ENCODE data around the gene TMEM11.
"Not testable (repeated sequence)": the region's sequence is repeated elsewhere in the genome, so short reads cannot be mapped to it uniquely, and the experiment has no call there.

Gene TMEM11

DNA sequence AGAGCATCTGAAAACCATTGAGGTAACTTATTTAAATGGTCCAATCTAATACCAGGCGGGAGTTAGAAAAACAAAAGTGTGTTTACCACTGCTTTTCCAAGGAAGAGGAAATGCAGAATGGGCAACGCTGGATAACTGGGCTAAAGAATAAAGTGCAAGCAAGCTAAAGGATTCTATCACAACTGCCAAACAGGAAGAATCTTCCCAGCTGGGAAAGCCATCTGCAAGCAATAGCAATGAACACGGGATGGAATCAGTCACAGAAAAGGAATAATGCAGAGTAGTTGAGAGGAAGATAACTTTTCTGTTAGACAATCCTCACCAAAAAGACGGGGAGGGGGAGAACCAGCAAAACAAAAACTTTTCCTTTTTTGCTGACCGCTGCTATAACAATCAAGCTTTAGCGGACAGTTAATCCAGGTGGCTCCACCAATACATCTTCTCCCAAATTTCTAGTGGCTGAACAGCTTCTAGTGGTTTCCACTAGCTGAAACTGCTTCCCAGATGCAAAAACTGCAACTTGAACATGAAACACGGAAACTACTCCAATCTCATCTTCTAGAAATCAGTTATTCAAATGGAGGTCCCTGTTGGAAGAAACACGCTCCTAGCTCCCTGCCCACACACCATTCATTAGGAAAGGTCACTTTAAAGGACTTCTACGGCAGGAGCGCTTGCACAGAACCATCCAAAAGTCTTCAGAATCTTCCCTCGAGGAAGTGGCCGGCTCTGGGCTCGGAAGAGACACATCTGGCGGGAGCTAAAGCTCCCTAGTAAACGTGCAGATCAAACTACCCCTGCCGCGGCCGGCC, 929 bp downstream of the TMEM11 start:
- no peak for DNase-seq (ENCODE audit: low read depth in 2 of 2)

DNA sequence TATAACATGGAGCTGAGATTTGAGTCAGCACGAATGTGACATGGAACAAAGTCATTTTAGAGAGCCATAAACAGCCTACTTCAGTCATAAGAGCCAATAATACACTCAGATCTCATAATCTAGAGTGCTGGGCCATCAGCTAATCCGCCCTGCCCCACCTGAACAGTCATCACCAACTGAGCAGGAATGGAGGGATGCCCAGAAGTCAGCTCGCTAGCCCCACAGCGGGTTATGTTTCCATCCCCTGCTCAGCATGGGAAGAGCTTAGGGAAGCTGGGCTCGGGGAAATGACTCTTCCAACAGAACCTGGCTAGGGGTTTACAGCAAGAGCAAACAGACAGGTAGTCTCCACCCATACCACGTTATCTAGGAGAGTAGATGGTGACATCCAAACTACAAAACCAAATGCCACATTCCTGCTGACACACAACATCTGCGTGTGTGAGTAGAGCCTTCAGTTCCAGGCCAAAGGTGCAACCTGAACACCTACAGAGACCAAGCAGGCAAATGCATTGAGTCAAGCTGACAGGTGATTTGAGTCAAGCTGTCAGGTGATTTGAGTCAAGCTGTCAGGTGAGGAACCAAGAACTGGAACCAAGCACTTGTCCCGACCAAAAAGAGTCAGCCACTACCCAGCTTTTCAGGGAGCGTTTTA, 2.0 kb downstream of the TMEM11 start:
- no peak for DNase-seq (ENCODE audit: low read depth in 2 of 2)

DNA sequence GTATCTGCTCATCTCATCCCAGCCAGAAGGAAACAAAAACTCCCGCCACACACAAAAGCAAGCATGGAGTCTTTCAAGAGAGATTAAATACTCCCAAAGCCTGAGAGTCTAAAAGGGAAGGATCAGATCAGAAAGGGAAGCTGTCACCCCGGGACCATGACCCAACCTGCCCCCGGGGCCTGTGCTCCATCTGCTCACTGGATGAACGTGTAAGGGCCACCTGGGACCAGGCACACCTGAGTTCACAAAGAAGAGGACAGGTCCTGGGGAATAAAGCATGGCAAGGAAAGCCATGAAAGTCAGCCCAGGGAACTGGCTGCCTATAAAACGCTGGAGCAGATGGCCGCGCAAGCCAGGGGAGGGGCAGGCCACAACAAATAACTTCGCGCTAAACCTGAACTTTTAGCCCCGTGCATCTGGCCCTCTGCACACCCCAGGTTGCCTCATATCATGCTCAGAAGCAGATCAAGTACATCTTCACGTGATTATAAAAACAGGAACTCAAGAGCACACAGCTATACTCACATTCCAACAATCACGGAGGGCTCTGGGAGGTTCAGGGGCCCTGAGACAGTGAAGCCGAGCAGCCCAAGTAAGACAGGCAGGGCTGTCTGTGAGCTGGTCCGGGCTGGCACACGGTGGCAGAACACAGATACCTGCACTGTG, 3.4 kb downstream of the TMEM11 start:
- DNase-seq (ENCODE audit: low read depth in 2 of 2): no peak

DNA sequence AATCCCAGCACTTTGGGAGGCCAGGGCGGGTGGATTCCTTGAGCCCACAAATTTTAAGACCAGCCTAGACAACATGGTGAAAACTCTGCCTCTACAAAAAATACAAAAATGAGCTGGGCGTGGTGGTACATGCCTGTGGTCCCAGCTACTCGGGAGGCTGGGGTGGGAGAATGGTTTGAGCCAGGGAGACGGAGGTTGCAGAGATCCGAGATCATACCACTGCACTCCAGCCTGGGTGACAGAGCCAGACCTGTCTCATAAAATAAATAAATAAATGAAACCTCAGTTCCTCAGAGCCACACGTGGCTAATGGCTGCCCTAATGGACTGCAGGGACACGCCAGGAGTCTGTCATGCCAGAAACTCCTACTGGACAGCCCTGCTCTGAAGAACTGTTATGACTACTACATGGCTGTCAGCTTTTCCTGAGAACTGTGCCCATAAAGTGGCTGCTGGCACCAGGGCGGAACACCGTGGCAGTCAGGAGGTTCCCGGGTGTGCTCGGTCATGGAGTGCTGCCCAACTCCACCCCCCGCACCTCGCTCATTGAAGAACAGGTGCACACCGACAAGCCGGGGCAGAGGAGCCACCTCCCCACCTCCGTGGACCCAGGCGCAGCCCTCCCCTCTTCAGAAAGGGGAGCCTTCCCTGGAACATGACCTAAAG, 4.3 kb downstream of the TMEM11 start:
- DNase-seq (ENCODE audit: low read depth in 2 of 2): no peak

DNA sequence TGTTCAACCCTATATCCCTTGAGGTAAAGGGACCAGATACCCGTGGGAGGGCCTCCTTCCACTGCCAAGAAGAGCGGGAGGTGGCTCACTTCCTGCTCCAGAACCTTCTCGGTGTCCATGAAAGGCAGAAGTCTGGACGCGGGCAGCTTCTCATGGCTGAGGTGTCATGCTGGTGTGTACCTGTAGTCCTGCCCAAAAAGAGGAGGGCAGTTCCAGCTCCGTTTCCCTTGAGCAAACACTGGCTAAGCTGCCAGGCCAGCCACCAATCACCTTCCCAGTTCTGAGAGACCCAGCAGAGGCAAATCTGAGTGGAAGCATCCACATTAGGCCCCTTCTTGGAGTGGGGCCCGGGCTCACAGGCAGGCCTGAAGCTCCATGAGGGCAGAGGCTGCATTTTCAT, 5.6 kb downstream of the TMEM11 start:
- DNase-seq (ENCODE audit: low read depth in 2 of 2): no peak

DNA sequence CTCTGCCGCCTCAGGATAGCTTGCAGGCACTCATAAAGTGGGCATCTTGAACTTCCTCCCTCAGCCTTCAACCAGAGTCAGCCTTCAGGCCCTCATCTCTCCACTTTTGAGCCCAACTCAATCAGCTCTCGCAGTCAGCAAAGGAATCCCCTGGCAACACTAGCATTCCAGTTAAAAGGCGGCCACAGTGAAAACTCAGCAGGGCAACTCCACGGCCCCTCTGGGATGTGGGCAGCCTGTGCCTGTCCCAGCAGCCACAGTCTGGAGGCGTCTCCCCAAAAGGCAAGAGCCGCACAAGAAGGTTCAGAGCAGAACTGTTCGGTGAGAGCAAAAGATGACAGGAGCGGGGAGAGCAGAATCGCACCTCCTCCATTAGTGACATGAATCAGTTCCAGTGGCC, 9.0 kb downstream of the TMEM11 start:
- no peak for DNase-seq (ENCODE audit: low read depth in 2 of 2)

DNA sequence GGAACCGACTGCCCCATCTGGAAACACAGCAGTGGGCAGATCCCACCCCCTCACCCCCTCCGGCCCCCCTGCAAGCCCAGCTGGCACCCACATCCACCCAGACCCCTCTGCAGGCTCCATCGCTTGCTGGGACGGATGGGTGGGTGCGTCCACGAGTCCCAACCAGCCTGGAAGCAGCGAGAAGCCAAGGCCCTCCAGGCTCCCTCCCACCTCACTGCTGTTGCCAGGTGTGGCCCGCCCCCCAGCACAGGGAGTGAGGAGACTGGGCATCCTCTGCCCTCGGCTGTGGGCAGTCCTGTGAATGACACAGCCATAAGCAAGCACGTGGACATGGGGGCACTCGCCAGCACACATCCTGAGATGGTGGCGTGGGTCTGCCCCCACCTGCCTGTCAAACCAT, 11.4 kb downstream of the TMEM11 start:
- no peak for DNase-seq (ENCODE audit: low read depth in 2 of 2)

DNA sequence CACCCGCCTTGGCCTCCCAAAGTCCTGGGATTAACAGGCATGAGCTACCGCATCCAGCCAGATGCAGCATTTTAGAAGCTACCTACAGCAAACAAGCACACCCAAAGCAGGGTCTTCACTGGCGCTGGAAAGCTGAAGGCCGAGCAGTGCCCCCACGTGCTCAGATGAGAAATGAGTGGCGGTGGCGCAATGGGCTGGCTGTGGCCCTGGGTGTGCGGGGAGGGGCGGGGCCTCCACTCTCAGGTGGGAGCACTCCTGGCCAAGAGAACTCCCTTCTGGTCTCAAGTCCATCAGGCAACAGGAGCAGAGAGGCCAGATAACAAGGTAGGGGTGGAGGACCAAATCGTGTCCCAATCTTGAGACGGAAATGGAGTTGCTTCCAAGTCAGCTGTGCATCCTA, 12.1 kb downstream of the TMEM11 start:
- DNase-seq (ENCODE audit: low read depth in 2 of 2): no peak

DNA sequence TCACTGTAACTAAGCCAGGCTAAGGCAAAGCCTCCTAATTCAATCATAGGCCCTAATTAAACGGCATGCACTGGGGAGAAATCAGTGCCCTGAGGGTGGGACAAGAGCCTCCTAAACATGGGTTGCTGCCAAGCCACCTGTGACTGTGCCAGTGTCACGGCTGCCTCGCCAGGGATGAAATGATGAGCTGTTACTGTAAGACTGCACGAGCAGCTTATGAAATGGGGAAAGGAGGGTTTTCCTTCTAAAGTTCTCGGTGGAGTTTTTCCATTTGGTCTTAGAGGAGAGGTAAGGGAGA, 12.7 kb downstream of the TMEM11 start:
- DNase-seq (ENCODE audit: low read depth in 2 of 2): no peak

DNA sequence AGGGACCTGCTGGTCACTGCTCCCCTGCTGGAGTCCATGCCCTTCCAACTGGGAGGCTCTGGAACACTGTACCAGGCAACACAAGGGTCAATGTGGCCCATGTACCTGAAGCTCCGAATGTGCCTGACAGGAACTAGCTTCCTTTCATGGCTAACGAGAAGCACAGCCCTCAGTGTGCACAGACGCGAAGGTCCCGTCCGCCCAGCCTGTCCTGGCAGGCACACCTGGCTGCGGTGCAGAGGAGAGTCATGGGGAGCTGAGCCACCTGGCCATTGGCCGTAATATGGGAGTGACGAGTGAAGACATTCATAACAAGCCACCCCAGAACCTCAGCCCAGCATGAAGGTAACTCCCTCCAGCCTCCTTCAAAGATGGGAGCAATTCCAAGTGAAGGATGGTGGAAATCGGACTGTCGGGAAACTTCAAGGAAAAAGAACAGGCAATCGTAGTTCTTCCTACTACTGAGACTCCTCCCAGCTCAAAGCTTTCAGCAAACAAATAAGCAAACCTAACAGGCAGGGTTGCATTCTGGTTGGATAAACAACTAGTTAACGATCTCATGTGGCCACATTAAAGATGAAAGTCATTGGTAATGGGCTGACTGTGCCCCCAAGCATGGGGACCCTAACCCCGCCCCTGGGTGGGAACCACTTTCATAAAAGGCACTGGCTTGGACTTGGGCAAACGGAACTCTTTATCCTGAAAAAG, 13.2 kb downstream of the TMEM11 start:
- DNase-seq (ENCODE audit: low read depth in 2 of 2): no peak

DNA sequence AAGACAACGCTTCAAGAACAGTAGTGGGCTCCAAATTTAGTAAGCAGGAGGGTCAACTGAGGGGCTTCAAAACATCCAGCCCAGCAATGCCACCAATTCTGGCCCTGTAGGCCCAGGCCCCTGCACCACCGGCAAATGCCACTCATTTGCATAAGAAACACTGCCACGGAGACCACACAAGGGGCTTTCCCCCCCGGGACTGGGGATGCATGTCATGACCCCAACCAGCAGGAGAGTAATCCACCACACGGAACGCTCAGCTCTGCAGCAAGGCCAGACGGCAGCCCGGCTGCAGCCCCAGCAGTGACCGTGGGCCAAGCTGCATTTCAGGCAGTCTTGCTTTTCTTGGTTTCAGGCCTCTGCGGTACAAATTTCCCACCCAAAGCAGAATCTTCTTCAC, 14.1 kb downstream of the TMEM11 start:
- DNase-seq (ENCODE audit: low read depth in 2 of 2): no peak

DNA sequence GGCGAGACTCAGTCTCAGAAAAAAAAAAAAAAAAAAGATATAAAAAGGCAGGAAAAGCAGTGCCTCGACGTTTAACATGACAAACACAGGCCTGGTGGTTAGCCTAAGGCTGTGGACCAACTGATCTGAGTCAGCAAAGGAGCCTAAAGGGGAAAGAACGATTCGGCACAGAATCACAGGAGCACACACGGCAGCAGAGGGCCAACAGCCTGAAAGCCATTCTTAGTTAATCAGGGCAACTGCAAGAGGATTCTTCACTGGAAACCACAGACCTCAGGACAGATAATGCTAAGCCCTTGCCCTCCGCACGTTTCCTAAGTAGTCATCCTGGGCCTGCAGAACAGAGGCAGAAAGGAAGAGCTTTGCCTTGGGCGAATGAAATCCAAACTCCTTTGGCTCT, 14.7 kb downstream of the TMEM11 start:
- DNase-seq (ENCODE audit: low read depth in 2 of 2): no peak

DNA sequence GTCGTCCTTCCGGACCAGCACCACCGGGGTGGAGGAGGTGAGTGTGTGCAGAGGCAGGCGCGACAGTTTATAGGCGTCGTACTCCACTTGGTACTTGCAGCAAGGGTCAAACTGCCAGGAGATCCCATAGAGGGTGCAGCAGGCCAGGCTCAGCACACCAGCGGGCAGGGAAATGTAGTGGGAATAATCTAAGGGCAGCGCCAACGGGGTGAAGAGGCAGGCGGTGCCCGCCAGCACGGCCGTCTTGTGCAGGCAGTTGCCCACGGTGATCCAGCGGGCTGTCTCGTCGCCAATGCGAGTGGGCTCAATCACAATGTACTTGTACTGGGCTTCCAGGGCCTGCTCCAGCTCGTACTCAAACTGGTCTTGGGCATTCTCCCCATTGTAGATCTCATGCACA, 15.6 kb downstream of the TMEM11 start:
- DNase-seq (ENCODE audit: low read depth in 2 of 2): no peak

DNA sequence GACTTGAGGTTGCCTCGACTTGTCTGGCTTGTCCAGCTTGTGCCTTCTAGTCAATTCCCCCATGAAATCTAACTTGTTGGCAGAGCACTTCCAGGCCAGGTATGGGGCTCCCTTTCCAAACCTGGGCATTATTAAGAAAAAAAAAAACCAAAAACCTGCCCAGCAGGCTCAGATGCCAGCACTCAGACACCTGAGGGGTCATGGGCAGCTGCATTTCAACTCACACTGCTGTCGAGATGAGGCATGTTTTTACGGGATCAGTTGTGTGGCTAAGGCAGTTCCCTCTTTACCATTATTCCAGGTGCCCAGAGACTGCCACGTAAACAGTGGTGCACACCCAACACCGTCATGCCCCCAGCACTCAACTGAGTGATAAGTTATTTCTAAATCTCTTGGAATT, 17.8 kb downstream of the TMEM11 start:
- no peak for DNase-seq (ENCODE audit: low read depth in 2 of 2)

DNA sequence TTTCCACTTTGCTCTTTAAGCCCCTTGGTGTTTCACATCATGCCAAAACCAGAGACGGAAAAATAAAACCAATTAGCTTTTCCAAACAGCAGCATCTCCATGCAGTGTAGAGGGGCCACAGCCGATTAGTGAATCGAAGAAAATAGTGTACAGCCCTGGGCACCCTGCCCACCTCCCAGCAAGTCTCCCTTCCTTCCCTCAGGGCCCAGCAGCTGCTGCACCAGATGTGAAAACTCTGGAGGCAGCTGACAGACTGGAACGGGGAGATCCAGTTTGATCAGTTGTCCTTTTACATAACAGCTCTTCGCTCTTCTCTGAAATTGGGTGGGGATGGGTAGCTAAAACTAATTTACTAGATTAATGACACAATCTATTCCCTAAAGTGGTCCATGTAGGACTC, 19.3 kb downstream of the TMEM11 start:
- DNase-seq (ENCODE audit: low read depth in 2 of 2): no peak

DNA sequence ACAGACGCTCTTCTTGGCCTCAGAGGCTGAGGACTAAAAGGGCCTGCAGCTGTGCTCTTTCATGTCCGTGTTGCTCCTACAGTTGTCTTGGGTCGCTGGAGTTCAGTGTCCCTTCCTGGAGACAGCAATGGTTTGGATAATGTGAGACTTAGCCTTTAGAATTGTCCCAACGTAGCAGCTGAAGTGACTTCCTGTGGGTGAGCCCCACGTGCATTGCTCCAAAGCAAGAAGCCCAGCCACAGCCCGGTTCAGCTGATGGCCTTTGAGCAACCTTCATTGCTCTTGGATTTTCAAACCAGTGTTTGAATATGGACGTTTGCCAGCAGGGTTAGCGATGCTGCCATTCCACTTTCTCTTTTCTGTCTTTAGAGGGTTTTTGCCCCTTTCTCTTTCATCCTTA, 19.7 kb downstream of the TMEM11 start:
- DNase-seq (ENCODE audit: low read depth in 2 of 2): no peak

DNA sequence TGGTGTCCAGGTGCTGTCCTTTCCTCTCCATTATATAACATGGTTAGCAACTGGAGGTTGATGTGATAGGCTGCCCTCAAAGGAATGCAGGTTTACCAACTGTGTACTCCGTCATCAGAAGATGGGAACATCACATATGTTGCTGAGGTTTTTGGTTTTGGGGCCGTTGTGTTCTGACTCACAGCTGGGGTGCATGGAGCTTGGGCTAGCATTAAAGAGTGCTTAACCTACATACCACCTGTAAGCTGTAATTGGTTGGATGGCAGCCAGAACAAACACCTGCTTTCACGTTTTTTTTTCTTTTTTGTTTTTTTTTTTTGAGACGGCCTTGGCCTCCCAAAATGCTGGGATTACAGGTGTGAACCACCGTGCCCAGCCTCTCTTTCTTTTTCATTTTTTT, 20.9 kb downstream of the TMEM11 start:
- DNase-seq (ENCODE audit: low read depth in 2 of 2): no peak

DNA sequence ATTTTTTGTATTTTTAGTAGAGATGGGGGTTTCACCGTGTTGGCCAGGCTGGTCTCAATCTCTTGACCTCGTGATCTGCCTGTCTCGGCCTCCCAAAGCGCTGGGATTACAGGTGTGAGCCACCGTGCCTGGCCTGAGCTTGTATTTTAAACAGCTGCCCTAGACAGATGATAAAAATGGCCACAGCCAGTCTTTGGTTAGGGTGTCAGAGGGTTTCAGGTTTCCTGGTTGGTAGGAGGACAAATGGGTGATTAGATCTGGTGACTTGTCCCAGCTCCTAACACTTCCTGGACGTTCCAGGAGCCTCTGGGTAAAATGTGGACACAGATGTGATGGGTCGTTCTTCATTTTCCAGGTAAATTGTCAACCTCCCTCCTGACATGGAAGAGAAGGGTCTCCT, 21.5 kb downstream of the TMEM11 start:
- not testable (repeated sequence) for DNase-seq (ENCODE audit: low read depth in 2 of 2)

DNA sequence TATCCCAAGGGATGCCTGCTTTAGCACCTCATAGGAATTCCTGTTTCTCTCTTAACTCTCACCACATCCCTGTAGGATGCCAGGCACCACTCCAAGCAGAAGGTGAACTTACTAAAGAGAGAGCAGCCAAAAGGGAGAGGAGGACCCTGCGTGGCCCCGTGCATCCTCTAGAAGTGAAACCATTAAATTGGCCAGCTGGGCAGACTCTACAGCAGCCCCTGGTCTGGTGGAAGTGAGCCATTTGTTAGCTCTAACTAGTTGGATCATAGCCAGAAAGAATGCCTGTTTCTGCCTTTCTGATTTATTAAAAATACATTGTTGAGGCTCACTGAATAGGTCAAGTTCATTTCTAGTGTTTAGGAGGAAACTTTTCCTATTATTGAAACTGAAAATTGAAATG, 22.3 kb downstream of the TMEM11 start:
- DNase-seq (ENCODE audit: low read depth in 2 of 2): no peak

DNA sequence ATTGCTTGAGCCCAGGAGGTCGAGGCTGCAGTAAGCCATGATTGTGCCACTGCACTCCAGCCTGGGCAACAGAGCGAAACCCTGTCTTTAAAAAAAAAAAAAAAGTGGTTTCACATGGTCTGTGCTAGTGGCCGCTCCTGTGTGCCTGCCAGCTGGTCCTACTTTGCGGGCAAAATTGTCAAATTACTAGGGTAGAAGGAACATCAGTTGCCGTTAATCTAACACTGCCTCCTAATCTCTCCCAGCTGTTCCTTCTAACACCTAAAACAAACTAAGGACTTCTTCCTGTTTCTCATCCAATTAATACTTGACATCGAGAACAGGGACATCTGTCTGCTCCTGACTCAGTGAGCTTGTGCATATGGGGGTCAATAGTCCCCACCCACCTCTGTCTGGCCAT, 23.9 kb downstream of the TMEM11 start:
- no peak for DNase-seq (ENCODE audit: low read depth in 2 of 2)

DNA sequence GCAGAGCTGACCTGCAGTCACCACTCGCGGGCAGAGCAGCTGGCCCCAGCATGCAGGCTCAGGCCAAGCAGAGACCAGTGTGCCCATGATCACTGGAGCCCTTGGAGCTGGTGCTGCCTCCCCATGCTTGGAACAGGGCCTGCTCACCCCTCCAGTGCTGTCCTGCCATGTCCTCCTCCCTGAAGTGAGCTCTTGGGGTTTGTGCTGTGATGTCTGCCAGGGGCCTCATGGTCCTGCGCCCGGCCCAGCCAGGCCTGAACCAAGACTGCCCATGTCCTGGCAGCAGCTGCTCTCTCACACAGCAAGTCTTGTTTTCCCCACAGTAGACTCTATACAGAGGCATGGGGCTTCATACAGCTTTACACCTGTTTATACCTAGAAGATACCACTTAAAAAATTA, 24.6 kb downstream of the TMEM11 start:
- DNase-seq (ENCODE audit: low read depth in 2 of 2): no peak

Data from stimulated activated CD8-positive, alpha-beta memory T cell treated with anti-CD3 and anti-CD28 coated beads, Interleukin-2, amount 100 ng/mL, for 48 hours (primary cell).